CD4-positive, alpha-beta T cell (primary cell): ENCODE data around the gene CELA2B. TPM values are rescaled to one million over a fixed set of nuclear protein-coding genes. Genes with fewer than 3 reads are reported as not detected.

Experiments
- ATAC-seq: fragments of 200-7000 bp; cut with Tn5 transposase; one replicate; pipeline ENCODE4 v1.10.0; 2022; ENCODE audit warnings: mild to moderate bottlenecking; ENCODE audit not compliant: poor library complexity
- CTCF ChIA-PET: fragments of 350-600 bp; sonication (Branson Sonifier 250); formaldehyde crosslinking; loops from one replicate; lab custom pipeline; 2021; ENCODE audit warnings: antibody characterized with exemption, inconsistent platforms; lab: Charles Lee
- POLR2A ChIA-PET: fragments of 350-600 bp; sonication (Branson Sonifier 250); formaldehyde crosslinking; loops from one replicate; lab custom pipeline; 2021; ENCODE audit warnings: antibody characterized with exemption, inconsistent platforms; lab: Charles Lee
- DNase-seq, 14 experiments: peaks; one replicate each; pipeline ENCODE4 v3.0.0-alpha.2; 2013 to 2020; ENCODE audit warnings: mixed read lengths in 2 of 14
- H3K27ac ChIP-seq, 2 donors: one replicate each; pipeline versions ENCODE4 v1.5.1 to v1.7.0; 2013; ENCODE audit warnings: low read length in 2 of 2, low read depth in 1 of 2, mild to moderate bottlenecking in 1 of 2
- H3K27me3 ChIP-seq, 2 experiments: 1 replicate in 1 of 2; 2 replicates in 1 of 2; pipeline versions ENCODE4 v1.6.1 to v1.7.0; 2013; ENCODE audit warnings: low read length in 2 of 2, control low read depth in 1 of 2, mild to moderate bottlenecking in 1 of 2, moderate library complexity in 1 of 2; ENCODE audit not compliant: insufficient read depth in 2 of 2, control insufficient read depth in 1 of 2
- H3K36me3 ChIP-seq: one replicate; pipeline ENCODE4 v1.6.1; 2013; ENCODE audit warnings: low read length, control low read depth; ENCODE audit not compliant: insufficient read depth
- H3K4me1 ChIP-seq: one replicate; pipeline ENCODE4 v1.6.1; 2013; ENCODE audit warnings: low read length, control low read depth; ENCODE audit not compliant: insufficient read depth
- H3K4me3 ChIP-seq: one replicate; pipeline ENCODE4 v1.5.1; 2013; ENCODE audit warnings: mild to moderate bottlenecking, low read length, moderate library complexity
- H3K9me3 ChIP-seq, 2 experiments: 1 replicate in 1 of 2; 2 replicates in 1 of 2; pipeline versions ENCODE4 v1.6.1 to v1.7.0; 2013; ENCODE audit warnings: low read length in 2 of 2, mild to moderate bottlenecking in 2 of 2, control low read depth in 1 of 2, moderate library complexity in 1 of 2; ENCODE audit not compliant: control insufficient read depth in 1 of 2, insufficient read depth in 1 of 2
- H3K27ac Mint-ChIP-seq: one replicate; pipeline ENCODE4 v1.8.0; 2020; ENCODE audit warnings: mixed read lengths
- H3K27me3 Mint-ChIP-seq: one replicate; pipeline ENCODE4 v1.8.0; 2021; ENCODE audit warnings: mixed read lengths
- H3K36me3 Mint-ChIP-seq: one replicate; pipeline ENCODE4 v1.8.0; 2021; ENCODE audit warnings: low read depth, mixed read lengths
- H3K4me1 Mint-ChIP-seq: one replicate; pipeline ENCODE4 v1.8.0; 2021; ENCODE audit warnings: low read depth, mixed read lengths
- H3K4me3 Mint-ChIP-seq: one replicate; pipeline ENCODE4 v1.8.0; 2020; ENCODE audit warnings: mild to moderate bottlenecking, mixed read lengths
- H3K9me3 Mint-ChIP-seq: one replicate; pipeline ENCODE4 v1.8.0; 2020; ENCODE audit warnings: mixed read lengths
- CTCF ChIP-seq: fragments of 200-600 bp; IDR thresholded peaks from one replicate; pipeline ENCODE4 v1.8.0; 2022; ENCODE audit warnings: antibody characterized with exemption, mild to moderate bottlenecking
- intact Hi-C, 2 experiments: fragments of 100-400 bp; cut with DNase I in 1 of 2; cut with micrococcal nuclease in 1 of 2; formaldehyde crosslinking; loops; one replicate each; pipeline versions ENCODE4 v1.15.1 to v1.9.0; 2023 to 2025; cut with DNase I, micrococcal nuclease
- total RNA-seq, 174 experiments: library from RNA in 2 of 174; stranded (reverse) in 2 of 174; gene quantifications; one replicate each; pipeline ENCODE4 v1.2.3 and lab custom pipeline; 2021 to 2026

CELA2B gene
- total RNA-seq, 2 experiments from 2014 or later: not detected

DNA sequence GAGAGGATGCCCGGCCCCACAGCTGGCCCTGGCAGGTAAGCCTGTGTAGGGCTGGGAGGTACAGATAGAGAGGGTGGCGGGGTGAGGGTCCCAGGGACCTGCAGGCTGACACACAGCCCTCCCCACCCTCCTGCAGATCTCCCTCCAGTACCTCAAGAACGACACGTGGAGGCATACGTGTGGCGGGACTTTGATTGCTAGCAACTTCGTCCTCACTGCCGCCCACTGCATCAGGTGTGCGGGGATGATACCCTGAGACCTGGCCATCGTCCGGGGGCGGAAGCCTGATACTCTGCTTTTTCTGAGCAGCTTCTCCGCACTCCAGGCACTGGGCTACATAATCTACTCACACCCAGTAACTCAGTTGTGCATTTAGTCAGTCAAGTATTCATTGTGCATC lies 35.5 kb upstream of the CELA2B start:
- Mint-ChIP-seq H3K4me3 (no peak overlapping the region), H3K27ac (no peak overlapping the region), H3K4me1 (no peaks in the 10 kb centered on the region), H3K27me3 (peaks cover 4% of the 10 kb centered on the region), H3K36me3 (no peaks in the 10 kb centered on the region), H3K9me3 (no peaks in the 10 kb centered on the region)
- TF ChIP-seq CTCF: no peak
- intact Hi-C loops: no loop called here
- peak in 1 of 14 experiments; percentile 24 for DNase-seq
- ChIA-PET CTCF (no interaction called here), POLR2A (no interaction called here)
- Histone ChIP-seq H3K36me3 (no peaks in the 10 kb centered on the region), H3K4me3 (no peak overlapping the region), H3K4me1 (peaks cover 5% of the 10 kb centered on the region), H3K27me3 (no peaks in the 10 kb centered on the region), H3K27ac (no peak overlapping the region), H3K9me3 (no peaks in the 10 kb centered on the region)
- no peak for ATAC-seq

GRCh38 chr1:15441247-15441646 lies 34.7 kb upstream of the CELA2B start:
- Mint-ChIP-seq H3K36me3 (no peaks in the 10 kb centered on the region), H3K4me3 (no peak overlapping the region), H3K27ac (no peak overlapping the region), H3K9me3 (no peaks in the 10 kb centered on the region), H3K27me3 (peaks cover 4% of the 10 kb centered on the region), H3K4me1 (no peaks in the 10 kb centered on the region)
- Histone ChIP-seq H3K36me3 (no peaks in the 10 kb centered on the region), H3K4me3 (no peak overlapping the region), H3K27me3 (no peaks in the 10 kb centered on the region), H3K4me1 (peaks cover 6% of the 10 kb centered on the region), H3K27ac (no peak overlapping the region), H3K9me3 (no peaks in the 10 kb centered on the region)
- intact Hi-C loops: no loop called here
- ChIA-PET POLR2A (no interaction called here), CTCF (interaction anchor here (1.3 kb wide), 1 partner anchor 118 kb away, joined by 5 read pairs; no protein-coding TSS in a partner anchor)
- DNase-seq (no peak), ATAC-seq (no peak)
- no peak for TF ChIP-seq CTCF

GRCh38 chr1:15442119-15442518 lies 33.8 kb upstream of the CELA2B start:
- CTCF ChIA-PET: no interaction called here
- H3K4me3 Mint-ChIP-seq: no peak overlapping the region
- intact Hi-C loops: no loop called here

More at GRCh38 chr1:15442119-15442518, 33.8 kb upstream of the CELA2B start:
- H3K4me3 ChIP-seq: no peak overlapping the region
- Mint-ChIP-seq H3K36me3 (no peaks in the 10 kb centered on the region), H3K27ac (no peak overlapping the region), H3K27me3 (peaks cover 4% of the 10 kb centered on the region), H3K9me3 (no peaks in the 10 kb centered on the region), H3K4me1 (no peaks in the 10 kb centered on the region)
- POLR2A ChIA-PET: no interaction called here
- H3K36me3 ChIP-seq: no peaks in the 10 kb centered on the region
- peaks cover 6% of the 10 kb centered on the region for H3K4me1 ChIP-seq
- H3K27ac ChIP-seq: no peak overlapping the region
- H3K9me3 ChIP-seq: peaks cover 0 to 4% of the 10 kb centered on the region in 2 experiments
- H3K27me3 ChIP-seq: no peaks in the 10 kb centered on the region
- ATAC-seq: no peak
- no peak for DNase-seq
- TF ChIP-seq CTCF: no peak
